GM12878 (cell line): Measurements from ENCODE around the gene MTO1. TPM values are rescaled to one million over a fixed set of nuclear protein-coding genes. Genes with fewer than 3 reads are reported as not detected.

Experiments
- ATAC-seq: fragments of 200-7000 bp; cut with Tn5 transposase; 3 replicates; pipeline ENCODE4 v1.9.1; 2020; ENCODE audit warnings: mild to moderate bottlenecking, moderate library complexity
- BruUV-seq: library from RNA; stranded (reverse); fragments of 400-500 nt; replicated peaks from 2 replicates; lab custom pipeline; 2021; lab: Mats Ljungman, UMichigan
- CTCF ChIA-PET: fragments of 300-600 bp; sonication (Branson Sonifier 250); formaldehyde crosslinking; extraction: SDS; loops from one replicate; lab custom pipeline; 2021; ENCODE audit warnings: inconsistent platforms; lab: Yijun Ruan, JAX
- POLR2A ChIA-PET: fragments of 350-600 bp; formaldehyde crosslinking; extraction: SDS; loops from one replicate; lab custom pipeline; 2021; ENCODE audit warnings: inconsistent platforms; lab: Charles Lee
- RAD21 ChIA-PET: fragments of 300-600 bp; sonication (Branson Sonifier 250); formaldehyde crosslinking; loops from one replicate; lab custom pipeline; 2023; ENCODE audit warnings: antibody characterized with exemption; ENCODE audit not compliant: unreplicated experiment; lab: Charles Lee
- SMC1A ChIA-PET: fragments of 300-600 bp; sonication (Branson Sonifier 250); formaldehyde crosslinking; loops from one replicate; lab custom pipeline; 2023; ENCODE audit not compliant: unreplicated experiment, uncharacterized antibody; lab: Charles Lee
- DNase-seq: peaks from one replicate; pipeline ENCODE4 v3.0.0-alpha.2; 2011; ENCODE audit warnings: low read depth, low spot score
- FAIRE-seq: peaks from 3 replicates; lab custom pipeline; 2011; peaks lifted over from hg19 to GRCh38; lab: Jason Lieb, UNC
- H2AFZ ChIP-seq: 2 replicates; pipeline ENCODE4 v1.6.0; 2011; ENCODE audit warnings: low read depth, low read length, control low read depth; ENCODE audit not compliant: control insufficient read depth
- H3K27ac ChIP-seq: 2 replicates; pipeline ENCODE4 v1.5.1; 2011; ENCODE audit warnings: control low read depth; ENCODE audit not compliant: control insufficient read depth, insufficient read depth
- H3K27me3 ChIP-seq, 2 experiments: replicated peaks in 1 of 2; 2 replicates each; pipeline versions ENCODE4 v1.6.0 to v1.6.1; 2011; ENCODE audit warnings: low read length in 1 of 2; ENCODE audit not compliant: control insufficient read depth in 2 of 2, insufficient read depth in 2 of 2
- H3K36me3 ChIP-seq, 2 experiments: 2 replicates each; pipeline ENCODE4 v1.5.1; 2011; ENCODE audit warnings: low read length in 1 of 2; ENCODE audit not compliant: control insufficient read depth in 2 of 2, insufficient read depth in 2 of 2
- H3K4me1 ChIP-seq: 2 replicates; pipeline ENCODE4 v1.6.1; 2011; ENCODE audit warnings: mild to moderate bottlenecking, low read length, moderate library complexity, mixed read lengths; ENCODE audit not compliant: control insufficient read depth, insufficient read depth
- H3K4me2 ChIP-seq: 2 replicates; pipeline ENCODE4 v1.6.0; 2011; ENCODE audit warnings: control low read depth; ENCODE audit not compliant: control insufficient read depth, insufficient read depth
- H3K4me3 ChIP-seq: fragments of 200-600 bp; sonication (generic); 2 replicates; pipeline ENCODE4 v1.5.1; 2016
- H3K79me2 ChIP-seq: 2 replicates; pipeline ENCODE4 v1.6.0; 2011; ENCODE audit warnings: low read length; ENCODE audit not compliant: control insufficient read depth, insufficient read depth
- H3K9ac ChIP-seq: 2 replicates; pipeline ENCODE4 v1.8.0; 2011; ENCODE audit warnings: low read length, control low read depth, mixed read lengths; ENCODE audit not compliant: control insufficient read depth, insufficient read depth
- H3K9me3 ChIP-seq: replicated peaks from 3 replicates; pipeline ENCODE4 v1.5.1; 2011; ENCODE audit warnings: mild to moderate bottlenecking, low read length; ENCODE audit not compliant: control insufficient read depth, insufficient read depth
- H4K20me1 ChIP-seq: 2 replicates; pipeline ENCODE4 v1.6.0; 2011; ENCODE audit not compliant: control insufficient read depth, insufficient read depth
- BCL11A ChIP-seq: IDR thresholded peaks from 2 replicates; pipeline ENCODE4 v1.6.1; 2011; ENCODE audit warnings: low read depth, low read length
- CBX3 ChIP-seq: fragments of 200-600 bp; sonication (generic); IDR thresholded peaks from 2 replicates; pipeline ENCODE4 v1.6.1; 2016; ENCODE audit warnings: low read depth, borderline replicate concordance
- CEBPB ChIP-seq, 2 experiments: fragments of 150-350 bp in 1 of 2; IDR thresholded peaks; 2 replicates each; pipeline ENCODE4 v1.6.1; 2012 to 2014; ENCODE audit warnings: low read depth in 2 of 2, low read length in 2 of 2, borderline replicate concordance in 1 of 2, inconsistent platforms in 1 of 2
- EGR1 ChIP-seq, 2 experiments: IDR thresholded peaks; 1 replicate in 1 of 2; 2 replicates in 1 of 2; pipeline ENCODE4 v1.6.1; 2011 to 2012; ENCODE audit warnings: low read depth in 2 of 2, low read length in 2 of 2, borderline replicate concordance in 1 of 2, mild to moderate bottlenecking in 1 of 2, moderate library complexity in 1 of 2
- EP300 ChIP-seq, 2 experiments: fragments of 150-350 bp in 1 of 2; IDR thresholded peaks; 2 replicates each; pipeline ENCODE4 v1.6.1; 2011 to 2012; ENCODE audit warnings: low read depth in 2 of 2, low read length in 2 of 2, borderline replicate concordance in 1 of 2, improper control_type of control experiment in 1 of 2, inconsistent platforms in 1 of 2; ENCODE audit not compliant: control insufficient read depth in 1 of 2
- FOXK2 ChIP-seq: fragments of 450-650 bp; IDR thresholded peaks from 2 replicates; pipeline ENCODE4 v1.6.1; 2017; ENCODE audit warnings: mild to moderate bottlenecking, moderate library complexity
- FOXM1 ChIP-seq: IDR thresholded peaks from 2 replicates; pipeline ENCODE4 v1.6.1; 2012; ENCODE audit warnings: low read depth, mild to moderate bottlenecking, inconsistent platforms, low read length, moderate library complexity
- HDAC2 ChIP-seq: fragments of 200-600 bp; sonication (generic); IDR thresholded peaks from 2 replicates; pipeline ENCODE4 v1.6.1; 2017
- NFYB ChIP-seq: IDR thresholded peaks from 2 replicates; pipeline ENCODE4 v1.6.1; 2011; ENCODE audit warnings: low read depth, mild to moderate bottlenecking, low read length, improper control_type of control experiment, moderate library complexity; ENCODE audit not compliant: insufficient read depth
- NRF1 ChIP-seq: conservative IDR thresholded peaks from 2 replicates; pipeline ENCODE4 v1.6.1; 2011; ENCODE audit warnings: mild to moderate bottlenecking, low read depth, low read length, improper control_type of control experiment
- PAX5 ChIP-seq: IDR thresholded peaks from 2 replicates; pipeline ENCODE4 v1.6.1; 2011; ENCODE audit warnings: low read depth, low read length, borderline replicate concordance
- YBX1 ChIP-seq: fragments of 450-650 bp; IDR thresholded peaks from 2 replicates; pipeline ENCODE4 v1.6.1; 2016; ENCODE audit warnings: antibody characterized with exemption
- WGBS: methylation state at CpG from one replicate; pipeline ENCODE4 v1.1.6; 2016; ENCODE audit warnings: low lambda C conversion rate; ENCODE audit not compliant: insufficient replicate concordance, insufficient coverage; ENCODE audit errors: missing lambda C conversion rate; 5-methylcytosine and 5-hydroxymethylcytosine counted together
- in situ Hi-C: fragments of 300-500 bp; cut with MboI; formaldehyde crosslinking; loops from 9 replicates; pipeline ENCODE4 v1.14.3; 2018; ENCODE audit warnings: mixed read lengths
- intact Hi-C: fragments of 100-400 bp; cut with micrococcal nuclease; formaldehyde crosslinking; loops from one replicate; pipeline ENCODE4 v1.14.2; 2022; ENCODE audit not compliant: unreplicated experiment
- polyA plus RNA-seq, 11 experiments: library from polyadenylated mRNA; depleted of rRNA in 4 of 11; unstranded in 6 of 11; stranded (reverse) in 5 of 11; fragments of >200 nt; fragmentation: Nextera tagmentation in 4 of 11; fragmentation: Illumina TruSeq in 1 of 11; extraction: Ambion mirVana in 4 of 11; extraction: Trizol in 1 of 11; gene quantifications; 1 replicate in 1 of 11; 2 replicates in 10 of 11; pipeline versions ENCODE4 v1.2.1 to v1.2.3, GENCODE V29; 2011 to 2016; ENCODE audit warnings: inconsistent platforms in 2 of 11, missing spikeins in 2 of 11, low read depth in 1 of 11
- total RNA-seq, 4 experiments: library from RNA; depleted of rRNA in 3 of 4; stranded (reverse); fragments of >200 nt in 3 of 4; fragmentation: Illumina TruSeq in 1 of 4; extraction: Trizol in 1 of 4; gene quantifications; 2 replicates each; pipeline versions ENCODE4 v1.2.1 to v1.2.3, GENCODE V29; 2013 to 2021

Gene MTO1
- total and polyA plus RNA-seq, 10 of the 15 experiments (the other 5 are each of a cell fraction or from before 2014, with no cell fraction given) = 24.8 to 53.6 (median 33.1) TPM

- Histone ChIP-seq H3K27ac (no peak overlapping the region), H3K9ac (no peak overlapping the region), H3K9me3 (no peaks in the 10 kb centered on the region; the same call in 1 of the 3 replicates), H3K27me3 (no peaks in the 10 kb centered on the region), H3K79me2 (no peaks in the 10 kb centered on the region), H3K4me3 (no peak overlapping the region), H4K20me1 (no peaks in the 10 kb centered on the region), H2AFZ (no peak overlapping the region), H3K4me1 (no peaks in the 10 kb centered on the region), H3K4me2 (no peak overlapping the region), H3K36me3 (peaks cover 11 to 15% of the 10 kb centered on the region in 2 experiments)
- in situ Hi-C loops = no loop called here
- WGBS = 96% methylated on average over 7 of the region's 7 CpGs
- POLR2A ChIA-PET = interaction anchor here (1.0 kb wide), 1 partner anchor 25 kb away, joined by 3 read pairs; no protein-coding TSS in a partner anchor
- RAD21 ChIA-PET = no interaction called here
- no peak for FAIRE-seq
- intact Hi-C loops = no loop called here
- CTCF ChIA-PET = interaction anchor here (0.8 to 0.9 kb wide), 3 partner anchors 10 to 123 kb away, joined by 3 to 4 read pairs (median 3); no protein-coding TSS in a partner anchor
- DNase-seq = no peak
- SMC1A ChIA-PET = interaction anchor here (0.7 to 2.2 kb wide), 2 partner anchors 15 to 26 kb away, joined by 3 to 5 read pairs; partner anchors contain the start of gene MTO1
- no TSS peak for BruUV-seq
- TF ChIP-seq EP300 (IDR thresholded peaks at IDR 0.05; ENCODE audit: borderline replicate concordance in 1 of 2, control insufficient read depth in 1 of 2, low read depth in 2 of 2, low read length in 2 of 2) (no peak), NRF1 (no peak), FOXK2 (no peak), CBX3 (no peak), NFYB (no peak), HDAC2 (no peak), BCL11A (no peak), YBX1 (no peak), FOXM1 (no peak), PAX5 (no peak), EGR1 (IDR thresholded peaks at IDR 0.05; ENCODE audit: borderline replicate concordance in 1 of 2, low read depth in 2 of 2, low read length in 2 of 2) (no peak), CEBPB (IDR thresholded peaks at IDR 0.05; ENCODE audit: borderline replicate concordance in 1 of 2, low read depth in 2 of 2, low read length in 2 of 2) (no peak)
- ATAC-seq = no peak
Measured at GRCh38 chr6:73487473-73487872, 25.9 kb downstream of the MTO1 start.
